ENCODE measurements around the gene TMEM30B.

DNA sequence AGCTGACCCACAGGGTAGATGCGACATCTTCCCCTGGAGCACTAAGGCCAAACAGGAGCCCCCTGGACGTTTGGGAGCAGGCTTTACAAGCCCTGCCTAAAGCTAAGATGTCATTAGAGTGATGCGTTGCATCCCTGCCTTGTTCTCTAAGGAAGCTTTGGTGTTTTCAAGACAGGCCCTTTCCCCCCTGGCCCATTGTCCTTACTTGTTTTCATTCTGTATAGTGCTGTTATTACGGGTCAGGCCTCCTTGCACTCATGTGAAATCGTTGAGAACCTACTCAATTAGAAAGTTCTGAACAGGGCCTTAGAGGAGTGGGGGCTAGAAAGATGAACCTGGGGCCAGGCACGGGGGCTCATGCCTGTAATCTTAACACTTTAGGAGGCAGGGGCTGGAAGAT is 38.6 kb upstream of the TMEM30B start:
- TF ChIP-seq, protein P1, sequence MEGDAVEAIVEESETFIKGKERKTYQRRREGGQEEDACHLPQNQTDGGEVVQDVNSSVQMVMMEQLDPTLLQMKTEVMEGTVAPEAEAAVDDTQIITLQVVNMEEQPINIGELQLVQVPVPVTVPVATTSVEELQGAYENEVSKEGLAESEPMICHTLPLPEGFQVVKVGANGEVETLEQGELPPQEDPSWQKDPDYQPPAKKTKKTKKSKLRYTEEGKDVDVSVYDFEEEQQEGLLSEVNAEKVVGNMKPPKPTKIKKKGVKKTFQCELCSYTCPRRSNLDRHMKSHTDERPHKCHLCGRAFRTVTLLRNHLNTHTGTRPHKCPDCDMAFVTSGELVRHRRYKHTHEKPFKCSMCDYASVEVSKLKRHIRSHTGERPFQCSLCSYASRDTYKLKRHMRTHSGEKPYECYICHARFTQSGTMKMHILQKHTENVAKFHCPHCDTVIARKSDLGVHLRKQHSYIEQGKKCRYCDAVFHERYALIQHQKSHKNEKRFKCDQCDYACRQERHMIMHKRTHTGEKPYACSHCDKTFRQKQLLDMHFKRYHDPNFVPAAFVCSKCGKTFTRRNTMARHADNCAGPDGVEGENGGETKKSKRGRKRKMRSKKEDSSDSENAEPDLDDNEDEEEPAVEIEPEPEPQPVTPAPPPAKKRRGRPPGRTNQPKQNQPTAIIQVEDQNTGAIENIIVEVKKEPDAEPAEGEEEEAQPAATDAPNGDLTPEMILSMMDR (IDR thresholded peaks at IDR 0.05): no peak
- TF ChIP-seq POLR2AphosphoS5 (IDR thresholded peaks at IDR 0.05) (no peak), POLR2A (IDR thresholded peaks at IDR 0.05) (no peak), EP300 (IDR thresholded peaks at IDR 0.05) (no peak)
